GM19467 (cell line): ENCODE data around the gene GLG1.

Experiments
- ATAC-seq: cut with Tn5 transposase; IDR thresholded peaks from one replicate; pipeline ENCODE4 v1.9.1; 2021; ENCODE audit warnings: mild to moderate bottlenecking, moderate library complexity; ENCODE audit not compliant: unreplicated experiment

Gene GLG1

GRCh38 chr16:74485916-74486315, 121.0 kb downstream of the GLG1 start:
- ATAC-seq = no peak

- no peak for ATAC-seq
These were observed 126.5 kb downstream of the GLG1 start for GRCh38 chr16:74480150-74481029.

GRCh38 chr16:74477226-74477625, 129.7 kb downstream of the GLG1 start:
- no peak for ATAC-seq

GRCh38 chr16:74474416-74474815, 132.5 kb downstream of the GLG1 start:
- no peak for ATAC-seq

- ATAC-seq = no peak
These were observed 134.4 kb downstream of the GLG1 start for GRCh38 chr16:74472540-74472939.

GRCh38 chr16:74472010-74472409, 134.9 kb downstream of the GLG1 start:
- no peak for ATAC-seq

- no peak for ATAC-seq
These were observed 136.9 kb downstream of the GLG1 start for GRCh38 chr16:74469946-74470478.

GRCh38 chr16:74468807-74469525, 137.9 kb downstream of the GLG1 start:
- no peak for ATAC-seq

GRCh38 chr16:74466872-74467271, 140.0 kb downstream of the GLG1 start:
- no peak for ATAC-seq

GRCh38 chr16:74465851-74466685, 140.8 kb downstream of the GLG1 start:
- no peak for ATAC-seq

- ATAC-seq = no peak
These were observed 141.6 kb downstream of the GLG1 start for GRCh38 chr16:74465281-74465680.

- ATAC-seq = no peak
These were observed 143.0 kb downstream of the GLG1 start for GRCh38 chr16:74463888-74464287.

GRCh38 chr16:74462361-74462760, 144.6 kb downstream of the GLG1 start:
- ATAC-seq = no peak

GRCh38 chr16:74461826-74462225, 145.1 kb downstream of the GLG1 start:
- no peak for ATAC-seq

- ATAC-seq = no peak
These were observed 146.4 kb downstream of the GLG1 start for GRCh38 chr16:74460542-74460941.

GRCh38 chr16:74456290-74456625, 150.7 kb downstream of the GLG1 start:
- ATAC-seq = no peak

GRCh38 chr16:74455619-74456289, 151.2 kb downstream of the GLG1 start:
- ATAC-seq = no peak

- ATAC-seq = no peak
These were observed 151.7 kb downstream of the GLG1 start for GRCh38 chr16:74455213-74455612.

- ATAC-seq = peak; percentile 82
These were observed 154.8 kb downstream of the GLG1 start for GRCh38 chr16:74451951-74452758.
